H9 (cell line): Measurements from ENCODE around the gene C1QTNF9B. TPM values are rescaled to one million over a fixed set of nuclear protein-coding genes. Genes with fewer than 3 reads are reported as not detected.
A peak's percentile ranks its signal among the peaks of the same experiment; 100 is the strongest.

Experiments used
- DNase-seq: peaks from one replicate; pipeline ENCODE4 v3.0.0-alpha.2; 2017
- H2AFZ ChIP-seq: one replicate; pipeline ENCODE4 v1.6.1; 2013; ENCODE audit warnings: mild to moderate bottlenecking, low read length, control low read depth, moderate library complexity
- H2AK5ac ChIP-seq: 2 replicates; pipeline ENCODE4 v1.6.1; 2013; ENCODE audit warnings: low read length, control low read depth, mixed read lengths; ENCODE audit not compliant: insufficient read length
- H2BK120ac ChIP-seq: one replicate; pipeline ENCODE4 v1.6.1; 2013; ENCODE audit warnings: low read depth, mild to moderate bottlenecking, low read length, control low read depth, inconsistent platforms; ENCODE audit not compliant: poor library complexity, severe bottlenecking
- H2BK12ac ChIP-seq: 2 replicates; pipeline ENCODE4 v1.6.1; 2013; ENCODE audit warnings: low read length, control low read depth, mixed read lengths, low read depth; ENCODE audit not compliant: insufficient read length
- H2BK15ac ChIP-seq: 2 replicates; pipeline ENCODE4 v1.6.1; 2013; ENCODE audit warnings: low read depth, low read length, control low read depth
- H2BK20ac ChIP-seq: one replicate; pipeline ENCODE4 v1.6.1; 2013; ENCODE audit warnings: low read depth, mild to moderate bottlenecking, low read length, control low read depth, inconsistent platforms; ENCODE audit not compliant: poor library complexity, severe bottlenecking
- H2BK5ac ChIP-seq: 2 replicates; pipeline ENCODE4 v1.6.1; 2013; ENCODE audit warnings: low read length, control low read depth, mixed read lengths; ENCODE audit not compliant: insufficient read length
- H3K14ac ChIP-seq: 2 replicates; pipeline ENCODE4 v1.6.1; 2013; ENCODE audit warnings: low read length, control low read depth; ENCODE audit not compliant: insufficient read depth
- H3K18ac ChIP-seq: 2 replicates; pipeline ENCODE4 v1.6.1; 2013; ENCODE audit warnings: low read depth, mild to moderate bottlenecking, mixed read lengths, low read length, control low read depth; ENCODE audit not compliant: insufficient read length
- H3K23ac ChIP-seq: 2 replicates; pipeline ENCODE4 v1.6.1; 2013; ENCODE audit warnings: low read length, control low read depth, mixed read lengths, low read depth; ENCODE audit not compliant: insufficient read length
- H3K23me2 ChIP-seq: 2 replicates; pipeline ENCODE4 v1.6.1; 2013; ENCODE audit warnings: low read depth, mild to moderate bottlenecking, mixed read lengths, low read length, control low read depth; ENCODE audit not compliant: insufficient read length, poor library complexity, severe bottlenecking
- H3K27ac ChIP-seq: 2 replicates; pipeline ENCODE4 v1.5.1; 2013; ENCODE audit warnings: low read length, control low read depth, mixed read lengths, low read depth; ENCODE audit not compliant: insufficient read length
- H3K27me3 ChIP-seq: 2 replicates; pipeline ENCODE4 v1.6.1; 2013; ENCODE audit warnings: low read length, control low read depth, inconsistent platforms; ENCODE audit not compliant: insufficient read depth
- H3K4ac ChIP-seq: 2 replicates; pipeline ENCODE4 v1.6.1; 2013; ENCODE audit warnings: low read depth, mild to moderate bottlenecking, control low read depth, inconsistent platforms, low read length, moderate library complexity
- H3K4me1 ChIP-seq: 2 replicates; pipeline ENCODE4 v1.6.1; 2013; ENCODE audit warnings: low read length, control low read depth, inconsistent platforms; ENCODE audit not compliant: insufficient read depth
- H3K4me2 ChIP-seq: 2 replicates; pipeline ENCODE4 v1.6.1; 2013; ENCODE audit warnings: low read length, control low read depth, mixed read lengths; ENCODE audit not compliant: insufficient read length, insufficient read depth
- H3K56ac ChIP-seq: 2 replicates; pipeline ENCODE4 v1.6.1; 2013; ENCODE audit warnings: low read depth, mild to moderate bottlenecking, mixed read lengths, low read length, control low read depth; ENCODE audit not compliant: insufficient read length
- H3K79me1 ChIP-seq: 2 replicates; pipeline ENCODE4 v1.6.1; 2013; ENCODE audit warnings: low read depth, mild to moderate bottlenecking, moderate library complexity, low read length, control low read depth, inconsistent platforms; ENCODE audit not compliant: insufficient read depth, poor library complexity, severe bottlenecking
- H3K79me2 ChIP-seq: 2 replicates; pipeline ENCODE4 v1.6.1; 2013; ENCODE audit warnings: low read length, control low read depth, inconsistent platforms; ENCODE audit not compliant: insufficient read depth
- H3K9ac ChIP-seq: 2 replicates; pipeline ENCODE4 v1.6.1; 2013; ENCODE audit warnings: low read length, control low read depth, mixed read lengths; ENCODE audit not compliant: insufficient read length; ENCODE audit errors: extremely low read depth
- H3K9me3 ChIP-seq: one replicate; pipeline ENCODE4 v1.6.1; 2013; ENCODE audit warnings: low read depth, low read length, inconsistent platforms; ENCODE audit not compliant: control insufficient read depth
- H3T11ph ChIP-seq: one replicate; pipeline ENCODE4 v1.6.1; 2013; ENCODE audit warnings: mild to moderate bottlenecking, low read length, control low read depth, inconsistent platforms
- H4K20me1 ChIP-seq: one replicate; pipeline ENCODE4 v1.6.1; 2013; ENCODE audit not compliant: control insufficient read depth, insufficient read length, insufficient read depth
- H4K5ac ChIP-seq: 2 replicates; pipeline ENCODE4 v1.6.1; 2013; ENCODE audit warnings: low read depth, mild to moderate bottlenecking, mixed read lengths, low read length, control low read depth; ENCODE audit not compliant: insufficient read length
- H4K8ac ChIP-seq: replicated peaks from 2 replicates; pipeline ENCODE4 v1.6.1; 2013; ENCODE audit warnings: low read length, control low read depth, mixed read lengths, low read depth; ENCODE audit not compliant: insufficient read length
- H4K91ac ChIP-seq: 2 replicates; pipeline ENCODE4 v1.6.1; 2013; ENCODE audit warnings: low read depth, mild to moderate bottlenecking, moderate library complexity, mixed read lengths, low read length, control low read depth; ENCODE audit not compliant: insufficient read length
- H3K27ac Mint-ChIP-seq, 3 experiments: 2 replicates in 2 of 3; 3 replicates in 1 of 3; pipeline ENCODE4 v1.8.0; 2020 to 2021; ENCODE audit warnings: mixed read lengths in 3 of 3, mild to moderate bottlenecking in 1 of 3, moderate library complexity in 1 of 3
- H3K27me3 Mint-ChIP-seq: 2 replicates; pipeline ENCODE4 v1.8.0; 2021; ENCODE audit warnings: low read depth, mild to moderate bottlenecking, moderate library complexity, mixed read lengths
- H3K36me3 Mint-ChIP-seq, 3 experiments: 2 replicates in 2 of 3; 3 replicates in 1 of 3; pipeline ENCODE4 v1.8.0; 2020 to 2021; ENCODE audit warnings: low read depth in 3 of 3, mixed read lengths in 3 of 3; ENCODE audit not compliant: insufficient read depth in 1 of 3
- H3K4me1 Mint-ChIP-seq, 2 experiments: 2 replicates each; pipeline ENCODE4 v1.8.0; 2020; ENCODE audit warnings: mixed read lengths in 2 of 2
- H3K4me3 Mint-ChIP-seq, 2 experiments: 2 replicates in 1 of 2; 3 replicates in 1 of 2; pipeline ENCODE4 v1.8.0; 2020 to 2021; ENCODE audit warnings: mild to moderate bottlenecking in 2 of 2, mixed read lengths in 2 of 2, moderate library complexity in 1 of 2
- H3K9me3 Mint-ChIP-seq, 2 experiments: 2 replicates in 1 of 2; 3 replicates in 1 of 2; pipeline ENCODE4 v1.8.0; 2020; ENCODE audit warnings: mild to moderate bottlenecking in 2 of 2, mixed read lengths in 2 of 2, moderate library complexity in 1 of 2
- CTCF ChIP-seq: fragments of 200-600 bp; sonication (generic); conservative IDR thresholded peaks from 3 replicates; pipeline ENCODE4 v1.8.0; 2021; ENCODE audit warnings: antibody characterized with exemption, mild to moderate bottlenecking
- WGBS: extraction: QIAGEN DNeasy Blood & Tissue Kit; methylation state at CpG from one replicate; pipeline ENCODE4 v1.1.7; 2013; ENCODE audit warnings: missing lambda C conversion rate, low lambda C conversion rate, mixed read lengths; ENCODE audit not compliant: insufficient read length; ENCODE audit errors: extremely low coverage; 5-methylcytosine and 5-hydroxymethylcytosine counted together
- total RNA-seq: library from RNA; stranded (reverse); gene quantifications from 2 replicates; pipeline ENCODE4 v1.2.1, GENCODE V29; 2021

C1QTNF9B gene
- total RNA-seq, 1 experiment from 2014 or later = not detected

- Histone ChIP-seq H2AFZ (no peak overlapping the region), H4K91ac (no peak overlapping the region), H2BK15ac (no peak overlapping the region), H2BK5ac (no peak overlapping the region), H3K56ac (no peak overlapping the region), H3K23me2 (no peaks in the 10 kb centered on the region), H3K14ac (peak overlapping the region; percentile 33; the same call in 1 of the 2 replicates), H2AK5ac (no peak overlapping the region), H3K18ac (no peak overlapping the region), H3K9ac (no peak overlapping the region), H3K4me1 (no peaks in the 10 kb centered on the region), H3K4me2 (peak overlapping the region; percentile 44), H2BK12ac (no peak overlapping the region), H3K23ac (no peak overlapping the region), H3K4ac (no peak overlapping the region), H3K79me1 (no peaks in the 10 kb centered on the region), H2BK120ac (no peak overlapping the region), H3K9me3 (no peaks in the 10 kb centered on the region), H3K79me2 (no peaks in the 10 kb centered on the region), H3K27me3 (no peaks in the 10 kb centered on the region), H4K8ac (no peak overlapping the region), H2BK20ac (no peak overlapping the region), H4K5ac (no peak overlapping the region), H3K27ac (no peak overlapping the region), H3T11ph (no peak overlapping the region), H4K20me1 (no peaks in the 10 kb centered on the region)
- H3K4me3 Mint-ChIP-seq = peak overlapping the region in 1 of 2 experiments; percentile 62; a peak in 3 of 5 replicates
- no peaks in the 10 kb centered on the region for H3K9me3 Mint-ChIP-seq
- no CpG with 5 or more reads among the region's 67 CpGs for WGBS
- no peak for DNase-seq
- H3K27me3 Mint-ChIP-seq = no peaks in the 10 kb centered on the region; the same call in 1 of the 2 replicates
- no peak for TF ChIP-seq CTCF
- H3K27ac Mint-ChIP-seq = no peak overlapping the region; a peak in 1 of 7 replicates
- H3K4me1 Mint-ChIP-seq = peaks cover 6 to 11% of the 10 kb centered on the region in 2 experiments; a peak in 1 of 4 replicates
- H3K36me3 Mint-ChIP-seq = no peaks in the 10 kb centered on the region
Observed at GRCh38 chr13:23902975-23903905, 5.9 kb upstream of the C1QTNF9B start.
